A549 (cell line): ENCODE results near the gene TOGARAM1.

Source experiments
- BHLHE40 ChIP-seq: IDR thresholded peaks from 2 replicates; pipeline ENCODE4 v1.6.1; 2012; ENCODE audit warnings: low read depth, low read length, inconsistent platforms
- CTCF ChIP-seq: fragments of >200 bp; sonication (Bioruptor Twin); formaldehyde crosslinking; IDR thresholded peaks from 3 replicates; pipeline ENCODE4 v1.5.1; 2016
- NFE2L2 ChIP-seq: fragments of 150-350 bp; conservative IDR thresholded peaks from 2 replicates; pipeline ENCODE4 v1.6.1; 2014; ENCODE audit warnings: low read length
- POLR2A ChIP-seq: IDR thresholded peaks from 2 replicates; pipeline ENCODE4 v1.6.1; 2012; ENCODE audit warnings: mild to moderate bottlenecking, low read length
- POLR2AphosphoS2 ChIP-seq: conservative IDR thresholded peaks from 2 replicates; pipeline ENCODE4 v1.6.1; 2012; ENCODE audit warnings: low read length, improper control_type of control experiment, inconsistent platforms
- SMC3 ChIP-seq: fragments of >200 bp; sonication (Bioruptor Twin); formaldehyde crosslinking; IDR thresholded peaks from 3 replicates; pipeline ENCODE4 v1.6.1; 2018; ENCODE audit warnings: inconsistent platforms
- TF ChIP-seq, protein P1 (sequence below): fragments of 200-600 bp; sonication (generic); IDR thresholded peaks from 2 replicates; pipeline ENCODE4 v1.6.1; 2016; ENCODE audit warnings: antibody characterized with exemption, mild to moderate bottlenecking, moderate library complexity

GRCh38 chr14:45034730-45035129, 72.7 kb downstream of the TOGARAM1 start:
- TF ChIP-seq POLR2A (no peak), NFE2L2 (no peak), CTCF (no peak), BHLHE40 (no peak), SMC3 (no peak), POLR2AphosphoS2 (no peak)
- TF ChIP-seq, protein P1, sequence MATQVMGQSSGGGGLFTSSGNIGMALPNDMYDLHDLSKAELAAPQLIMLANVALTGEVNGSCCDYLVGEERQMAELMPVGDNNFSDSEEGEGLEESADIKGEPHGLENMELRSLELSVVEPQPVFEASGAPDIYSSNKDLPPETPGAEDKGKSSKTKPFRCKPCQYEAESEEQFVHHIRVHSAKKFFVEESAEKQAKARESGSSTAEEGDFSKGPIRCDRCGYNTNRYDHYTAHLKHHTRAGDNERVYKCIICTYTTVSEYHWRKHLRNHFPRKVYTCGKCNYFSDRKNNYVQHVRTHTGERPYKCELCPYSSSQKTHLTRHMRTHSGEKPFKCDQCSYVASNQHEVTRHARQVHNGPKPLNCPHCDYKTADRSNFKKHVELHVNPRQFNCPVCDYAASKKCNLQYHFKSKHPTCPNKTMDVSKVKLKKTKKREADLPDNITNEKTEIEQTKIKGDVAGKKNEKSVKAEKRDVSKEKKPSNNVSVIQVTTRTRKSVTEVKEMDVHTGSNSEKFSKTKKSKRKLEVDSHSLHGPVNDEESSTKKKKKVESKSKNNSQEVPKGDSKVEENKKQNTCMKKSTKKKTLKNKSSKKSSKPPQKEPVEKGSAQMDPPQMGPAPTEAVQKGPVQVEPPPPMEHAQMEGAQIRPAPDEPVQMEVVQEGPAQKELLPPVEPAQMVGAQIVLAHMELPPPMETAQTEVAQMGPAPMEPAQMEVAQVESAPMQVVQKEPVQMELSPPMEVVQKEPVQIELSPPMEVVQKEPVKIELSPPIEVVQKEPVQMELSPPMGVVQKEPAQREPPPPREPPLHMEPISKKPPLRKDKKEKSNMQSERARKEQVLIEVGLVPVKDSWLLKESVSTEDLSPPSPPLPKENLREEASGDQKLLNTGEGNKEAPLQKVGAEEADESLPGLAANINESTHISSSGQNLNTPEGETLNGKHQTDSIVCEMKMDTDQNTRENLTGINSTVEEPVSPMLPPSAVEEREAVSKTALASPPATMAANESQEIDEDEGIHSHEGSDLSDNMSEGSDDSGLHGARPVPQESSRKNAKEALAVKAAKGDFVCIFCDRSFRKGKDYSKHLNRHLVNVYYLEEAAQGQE, result no peak
